ENCODE data around the gene PTPN1. TPM values are rescaled to one million over a fixed set of nuclear protein-coding genes. Genes with fewer than 3 reads are reported as not detected.

The PTPN1 gene
- total and polyA plus RNA-seq, 4 donors = 51.4 to 80.4 (median 64.7) TPM

DNA sequence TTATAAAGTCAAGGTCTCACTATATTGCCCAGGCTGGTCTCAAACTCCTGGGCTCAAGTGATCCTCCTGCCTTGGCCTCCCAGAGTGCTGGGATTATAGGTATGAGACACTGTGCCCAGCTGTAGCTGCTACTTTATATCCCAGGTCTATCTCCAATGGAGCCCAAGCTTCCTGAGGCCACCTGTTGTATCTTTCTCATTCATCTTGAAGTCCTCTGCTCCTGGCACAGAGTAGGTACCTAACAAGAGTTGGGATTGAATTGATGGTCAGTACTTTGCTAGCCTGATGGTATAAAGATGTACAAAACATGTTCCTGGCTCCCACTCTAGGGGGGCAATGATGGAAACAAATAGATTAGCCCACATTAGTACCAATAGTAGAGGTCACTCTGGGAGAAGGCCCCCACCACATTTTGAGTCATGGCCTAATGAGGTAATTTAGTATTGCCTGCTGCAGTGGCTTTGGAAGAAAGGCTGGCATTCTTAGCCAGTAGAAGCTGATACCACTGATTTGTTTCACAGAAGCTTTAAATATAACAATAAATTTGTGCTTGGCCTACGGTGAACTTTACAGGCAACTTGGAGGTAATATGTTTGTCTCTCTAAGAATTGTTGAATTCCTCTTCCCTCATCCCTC, 5.4 kb downstream of the PTPN1 start:
- Histone ChIP-seq H3K36me3 (ENCODE audit: control insufficient read depth in 4 of 4, insufficient read depth in 4 of 4, low read length in 4 of 4) (peaks cover 0 to 6% (median 2%) of the 10 kb centered on the region in 4 donors), H3K4me3 (no peak overlapping the region), H3K9ac (ENCODE audit: insufficient read depth in 1 of 2, low read length in 2 of 2) (no peak overlapping the region), H3K4me1 (ENCODE audit: control insufficient read depth in 5 of 5, insufficient read depth in 5 of 5, low read length in 5 of 5) (peaks cover 6 to 30% (median 11%) of the 10 kb centered on the region in 5 donors), H3K9me3 (ENCODE audit: control insufficient read depth in 4 of 4, insufficient read depth in 3 of 4, low read length in 3 of 4) (no peaks in the 10 kb centered on the region), H3K27me3 (ENCODE audit: control insufficient read depth in 3 of 3, insufficient read depth in 3 of 3, low read length in 2 of 3) (no peaks in the 10 kb centered on the region), H3K27ac (ENCODE audit: low read depth in 1 of 2, low read length in 1 of 2) (peak overlapping the region; percentile 43 to 66)
- ATAC-seq (ENCODE audit: insufficient read depth, low FRiP score) (no peak), DNase-seq (no peak)
- TF ChIP-seq, protein P1, sequence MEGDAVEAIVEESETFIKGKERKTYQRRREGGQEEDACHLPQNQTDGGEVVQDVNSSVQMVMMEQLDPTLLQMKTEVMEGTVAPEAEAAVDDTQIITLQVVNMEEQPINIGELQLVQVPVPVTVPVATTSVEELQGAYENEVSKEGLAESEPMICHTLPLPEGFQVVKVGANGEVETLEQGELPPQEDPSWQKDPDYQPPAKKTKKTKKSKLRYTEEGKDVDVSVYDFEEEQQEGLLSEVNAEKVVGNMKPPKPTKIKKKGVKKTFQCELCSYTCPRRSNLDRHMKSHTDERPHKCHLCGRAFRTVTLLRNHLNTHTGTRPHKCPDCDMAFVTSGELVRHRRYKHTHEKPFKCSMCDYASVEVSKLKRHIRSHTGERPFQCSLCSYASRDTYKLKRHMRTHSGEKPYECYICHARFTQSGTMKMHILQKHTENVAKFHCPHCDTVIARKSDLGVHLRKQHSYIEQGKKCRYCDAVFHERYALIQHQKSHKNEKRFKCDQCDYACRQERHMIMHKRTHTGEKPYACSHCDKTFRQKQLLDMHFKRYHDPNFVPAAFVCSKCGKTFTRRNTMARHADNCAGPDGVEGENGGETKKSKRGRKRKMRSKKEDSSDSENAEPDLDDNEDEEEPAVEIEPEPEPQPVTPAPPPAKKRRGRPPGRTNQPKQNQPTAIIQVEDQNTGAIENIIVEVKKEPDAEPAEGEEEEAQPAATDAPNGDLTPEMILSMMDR (IDR thresholded peaks at IDR 0.05; ENCODE audit: control extremely low read depth, extremely low read depth) = no peak
- WGBS, 2 donors = 85 to 93% methylated on average over 1 of the region's 1 CpG

DNA sequence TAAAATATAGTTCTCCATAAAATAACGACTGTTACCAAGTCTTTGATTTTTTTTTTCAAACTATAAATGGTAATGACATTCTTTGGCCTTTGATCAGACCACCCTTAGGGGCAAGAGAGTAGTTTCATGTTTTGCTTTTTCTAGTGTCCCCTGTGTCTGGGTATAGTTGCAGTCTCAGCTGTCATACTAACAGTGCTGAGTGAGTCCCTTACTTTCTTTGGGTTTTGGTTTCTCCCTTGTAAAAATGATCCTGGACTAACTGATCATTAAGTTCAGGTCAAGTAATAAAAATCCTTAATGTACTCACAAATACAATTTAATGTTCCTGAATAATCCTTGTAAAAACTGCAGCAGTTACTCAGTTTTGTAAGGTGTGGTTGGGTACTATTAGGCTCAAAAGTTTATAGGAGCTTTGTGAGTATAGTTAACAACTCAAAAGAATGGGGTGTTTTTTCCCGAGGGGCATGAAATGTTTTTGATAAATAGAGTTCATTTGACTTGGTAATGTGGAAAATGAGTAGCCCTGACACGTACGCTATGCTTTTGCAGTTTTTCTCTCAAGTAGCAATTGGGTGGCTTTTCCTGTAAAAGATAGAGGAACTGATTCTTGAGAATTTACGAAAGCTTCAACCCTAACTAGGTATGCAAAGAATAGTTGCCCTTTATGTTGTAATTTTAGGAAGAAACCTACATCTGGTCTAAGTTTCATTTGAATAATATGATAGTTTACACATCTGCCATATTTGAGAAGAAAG, 6.2 kb downstream of the PTPN1 start:
- Histone ChIP-seq H3K4me1 (ENCODE audit: control insufficient read depth in 5 of 5, insufficient read depth in 5 of 5, low read length in 5 of 5) (peaks cover 7 to 34% (median 11%) of the 10 kb centered on the region in 5 donors), H3K27ac (ENCODE audit: low read depth in 1 of 2, low read length in 1 of 2) (no peak overlapping the region), H3K27me3 (ENCODE audit: control insufficient read depth in 3 of 3, insufficient read depth in 3 of 3, low read length in 2 of 3) (no peaks in the 10 kb centered on the region), H3K36me3 (ENCODE audit: control insufficient read depth in 4 of 4, insufficient read depth in 4 of 4, low read length in 4 of 4) (peaks cover 0 to 6% (median 2%) of the 10 kb centered on the region in 4 donors), H3K9ac (ENCODE audit: insufficient read depth in 1 of 2, low read length in 2 of 2) (no peak overlapping the region), H3K4me3 (no peak overlapping the region), H3K9me3 (ENCODE audit: control insufficient read depth in 4 of 4, insufficient read depth in 3 of 4, low read length in 3 of 4) (no peaks in the 10 kb centered on the region)
- DNase-seq = no peak
- no peak for ATAC-seq (ENCODE audit: insufficient read depth, low FRiP score)
- 30 to 48% methylated on average over 5 of the region's 5 CpGs for WGBS, 2 donors
- TF ChIP-seq, protein P1 (IDR thresholded peaks at IDR 0.05; ENCODE audit: control extremely low read depth, extremely low read depth) = no peak

DNA sequence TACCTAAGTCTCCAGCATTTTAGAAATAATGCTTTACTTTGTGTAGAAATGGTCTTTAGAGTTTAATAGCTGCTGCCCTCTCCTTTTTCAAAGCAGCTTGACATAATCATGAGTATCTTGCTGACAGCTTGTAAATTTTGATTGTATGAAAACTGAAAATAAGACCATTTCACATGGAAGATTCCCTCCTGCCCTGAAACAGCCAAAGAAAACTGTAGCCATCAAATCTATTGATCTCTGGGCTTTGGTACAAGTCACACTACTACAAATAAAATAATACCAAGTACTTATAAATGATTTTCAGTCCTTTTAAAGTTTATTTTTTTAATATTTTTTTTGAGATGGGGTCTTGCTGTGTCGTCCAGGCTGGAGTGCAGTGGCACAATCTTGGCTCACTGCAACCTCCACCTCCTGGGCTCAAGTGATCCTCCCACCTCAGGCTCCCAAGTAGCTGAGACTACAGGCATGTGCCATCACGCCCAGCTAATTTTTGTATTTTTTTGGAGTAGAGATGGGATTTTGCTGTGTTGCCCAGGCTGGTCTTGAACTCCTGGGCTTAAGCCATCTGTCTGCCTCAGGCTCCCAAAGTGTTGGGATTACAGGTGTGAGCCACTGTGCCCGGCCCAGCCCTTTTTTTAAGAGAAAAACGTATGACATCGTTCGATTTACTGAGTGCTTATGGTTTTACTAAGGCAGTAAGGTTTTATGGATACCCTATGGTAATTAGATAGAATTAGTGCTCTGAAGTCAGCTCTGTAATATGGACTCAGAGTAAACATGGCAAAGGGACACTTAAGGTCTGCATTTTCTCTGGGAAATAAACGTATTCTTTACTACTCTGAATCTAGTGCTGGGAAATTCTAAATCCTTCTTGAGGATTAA, 7.0 kb downstream of the PTPN1 start:
- Histone ChIP-seq H3K9me3 (ENCODE audit: control insufficient read depth in 4 of 4, insufficient read depth in 3 of 4, low read length in 3 of 4) (no peaks in the 10 kb centered on the region), H3K27me3 (ENCODE audit: control insufficient read depth in 3 of 3, insufficient read depth in 3 of 3, low read length in 2 of 3) (no peaks in the 10 kb centered on the region), H3K4me1 (ENCODE audit: control insufficient read depth in 5 of 5, insufficient read depth in 5 of 5, low read length in 5 of 5) (peaks cover 7 to 41% (median 8%) of the 10 kb centered on the region in 5 donors), H3K36me3 (ENCODE audit: control insufficient read depth in 4 of 4, insufficient read depth in 4 of 4, low read length in 4 of 4) (peaks cover 0 to 6% (median 2%) of the 10 kb centered on the region in 4 donors), H3K4me3 (no peak overlapping the region), H3K27ac (ENCODE audit: low read depth in 1 of 2, low read length in 1 of 2) (peak overlapping the region in 1 of 2 donors; percentile 60), H3K9ac (ENCODE audit: insufficient read depth in 1 of 2, low read length in 2 of 2) (no peak overlapping the region)
- DNase-seq = no peak
- ATAC-seq (ENCODE audit: insufficient read depth, low FRiP score) = no peak
- TF ChIP-seq, protein P1 (IDR thresholded peaks at IDR 0.05; ENCODE audit: control extremely low read depth, extremely low read depth) = no peak
- 74 to 76% methylated on average over 7 of the region's 7 CpGs for WGBS, 2 donors

Data from lung (tissue), 12 donors.